Right atrium auricular region (tissue), 2 donors: ENCODE results near the gene SPIRE1. TPM values are rescaled to one million over a fixed set of nuclear protein-coding genes. Genes with fewer than 3 reads are reported as not detected.

Experiments
- DNase-seq: peaks from one replicate; pipeline ENCODE4 v3.0.0-alpha.2; 2019; ENCODE audit warnings: low spot score
- H3K27ac ChIP-seq, 2 donors: fragments of 200-600 bp; sonication (generic); 1 replicate in 1 of 2; 2 replicates in 1 of 2; pipeline ENCODE4 v1.5.1; 2016 to 2019
- H3K27me3 ChIP-seq, 2 donors: fragments of 200-600 bp; sonication (generic); one replicate each; pipeline versions ENCODE4 v1.5.1 to v1.6.0; 2017 to 2019
- H3K36me3 ChIP-seq: fragments of 200-600 bp; sonication (generic); one replicate; pipeline ENCODE4 v1.5.1; 2016
- H3K4me1 ChIP-seq, 2 donors: fragments of 200-600 bp; sonication (generic); one replicate each; pipeline versions ENCODE4 v1.5.1 to v1.6.0; 2017 to 2019
- H3K4me3 ChIP-seq, 2 donors: fragments of 200-600 bp; sonication (generic); 1 replicate in 1 of 2; 2 replicates in 1 of 2; pipeline ENCODE4 v1.5.1; 2017 to 2019; ENCODE audit warnings: mild to moderate bottlenecking in 1 of 2, moderate library complexity in 1 of 2
- H3K9me3 ChIP-seq, 2 donors: fragments of 200-600 bp; sonication (generic); one replicate each; pipeline ENCODE4 v1.5.1; 2019
- CTCF ChIP-seq, 2 donors: fragments of 200-600 bp; sonication (generic); IDR thresholded peaks; one replicate each; pipeline ENCODE4 v1.5.1; 2019; ENCODE audit warnings: antibody characterized with exemption in 2 of 2
- total RNA-seq, 2 donors: library from RNA; depleted of rRNA; stranded (reverse); fragments of >200 nt; gene quantifications; one replicate each; pipeline ENCODE4 v1.1.0, GENCODE V29; 2016

Gene SPIRE1
- total RNA-seq, 2 donors from 2014 or later: 34.7 to 42.9 TPM

GRCh38 chr18:12638644-12639124 lies 19.2 kb downstream of the SPIRE1 start:
- DNase-seq: no peak
- no peaks in the 10 kb centered on the region for H3K27me3 ChIP-seq
- no peak overlapping the region for H3K4me3 ChIP-seq
- H3K4me1 ChIP-seq: peaks cover 0 to 21% of the 10 kb centered on the region in 2 donors
- no peaks in the 10 kb centered on the region for H3K9me3 ChIP-seq
- no peak overlapping the region for H3K27ac ChIP-seq
- no peaks in the 10 kb centered on the region for H3K36me3 ChIP-seq
- TF ChIP-seq CTCF (IDR thresholded peaks at IDR 0.05): no peak

- no peaks in the 10 kb centered on the region for H3K36me3 ChIP-seq
- no peak for DNase-seq
- no peaks in the 10 kb centered on the region for H3K9me3 ChIP-seq
- TF ChIP-seq CTCF (IDR thresholded peaks at IDR 0.05): no peak
- H3K27me3 ChIP-seq: no peaks in the 10 kb centered on the region
- peaks cover 0 to 21% of the 10 kb centered on the region in 2 donors for H3K4me1 ChIP-seq
- H3K4me3 ChIP-seq: no peak overlapping the region
- H3K27ac ChIP-seq: no peak overlapping the region
Observed at GRCh38 chr18:12637901-12638643, 19.8 kb downstream of the SPIRE1 start.

- TF ChIP-seq CTCF (IDR thresholded peaks at IDR 0.05): no peak
- Histone ChIP-seq H3K4me3 (no peak overlapping the region), H3K4me1 (peaks cover 0 to 19% of the 10 kb centered on the region in 2 donors)
Observed at GRCh38 chr18:12637393-12637792, 20.5 kb downstream of the SPIRE1 start.

GRCh38 chr18:12631831-12632477 lies 26.0 kb downstream of the SPIRE1 start:
- Histone ChIP-seq H3K9me3 (no peaks in the 10 kb centered on the region), H3K4me3 (no peak overlapping the region), H3K4me1 (no peaks in the 10 kb centered on the region), H3K27ac (no peak overlapping the region), H3K36me3 (no peaks in the 10 kb centered on the region), H3K27me3 (no peaks in the 10 kb centered on the region)
- TF ChIP-seq CTCF (IDR thresholded peaks at IDR 0.05): no peak
- no peak for DNase-seq

More at GRCh38 chr18:12637393-12637792, 20.5 kb downstream of the SPIRE1 start:
- Histone ChIP-seq H3K27ac (no peak overlapping the region), H3K36me3 (no peaks in the 10 kb centered on the region), H3K27me3 (no peaks in the 10 kb centered on the region), H3K9me3 (no peaks in the 10 kb centered on the region)
- no peak for DNase-seq

- no peak for TF ChIP-seq CTCF (IDR thresholded peaks at IDR 0.05)
- H3K27me3 ChIP-seq: no peaks in the 10 kb centered on the region
- no peaks in the 10 kb centered on the region for H3K36me3 ChIP-seq
- H3K9me3 ChIP-seq: no peaks in the 10 kb centered on the region
- H3K4me3 ChIP-seq: no peak overlapping the region
- no peak overlapping the region for H3K27ac ChIP-seq
- DNase-seq: no peak
- no peaks in the 10 kb centered on the region for H3K4me1 ChIP-seq
Observed at GRCh38 chr18:12630136-12630535, 27.8 kb downstream of the SPIRE1 start.
